ENCODE measurements around the gene DHX57. TPM values are rescaled to one million over a fixed set of nuclear protein-coding genes. Genes with fewer than 3 reads are reported as not detected.

DHX57 gene
- total RNA-seq, 1 experiment from 2014 or later = 20.8 TPM

- Histone ChIP-seq H3K4me3 (no peak overlapping the region), H3K36me3 (ENCODE audit: low read depth) (peaks cover 27% of the 10 kb centered on the region; the same call in 1 of the 2 replicates), H4K20me1 (ENCODE audit: insufficient read depth) (no peaks in the 10 kb centered on the region), H3K9me2 (ENCODE audit: insufficient read depth) (no peaks in the 10 kb centered on the region), H2AFZ (no peak overlapping the region), H3F3A (ENCODE audit: insufficient read depth, low read depth) (0 out of 2 replicates have a peak, but pooled peaks cover 6% of the 10 kb centered on the region), H3K9me3 (ENCODE audit: insufficient read depth, low read depth) (no peaks in the 10 kb centered on the region), H3K4me2 (no peak overlapping the region), H3K79me2 (ENCODE audit: low read depth) (no peaks in the 10 kb centered on the region), H3K4me1 (replicated peaks; ENCODE audit: insufficient read depth) (peaks cover 9% of the 10 kb centered on the region), H3K27ac (no peak overlapping the region), H3K27me3 (ENCODE audit: insufficient read depth, low read depth) (no peaks in the 10 kb centered on the region)
- BruUV-seq (replicated peaks) = no TSS peak
- no peak for DNase-seq
- TF ChIP-seq EZH2 (IDR thresholded peaks at IDR 0.05; ENCODE audit: low read depth) (no peak), CTCF (conservative IDR thresholded peaks at IDR 0.05) (no peak)
- CTCF ChIA-PET = no interaction called here
- POLR2A ChIA-PET (ENCODE audit: unreplicated experiment) = interaction anchor here (0.5 kb wide), 1 partner anchor 416 kb away, joined by 7 read pairs; no protein-coding TSS in a partner anchor
- intact Hi-C loops (cut with micrococcal nuclease; ENCODE audit: unreplicated experiment) = no loop called here
These were observed 49.8 kb downstream of the DHX57 start for GRCh38 chr2:38825956-38826355.

- H4K20me1 ChIP-seq (ENCODE audit: insufficient read depth) = no peaks in the 10 kb centered on the region
- no peak overlapping the region for H3K27ac ChIP-seq
- intact Hi-C loops (cut with micrococcal nuclease; ENCODE audit: unreplicated experiment) = no loop called here
- H3K79me2 ChIP-seq (ENCODE audit: low read depth) = no peaks in the 10 kb centered on the region
- BruUV-seq (replicated peaks) = no TSS peak
- no peaks in the 10 kb centered on the region for H3K9me3 ChIP-seq (ENCODE audit: insufficient read depth, low read depth)
- H3K9me2 ChIP-seq (ENCODE audit: insufficient read depth) = no peaks in the 10 kb centered on the region
- no peaks in the 10 kb centered on the region for H3K27me3 ChIP-seq (ENCODE audit: insufficient read depth, low read depth)
- TF ChIP-seq CTCF (conservative IDR thresholded peaks at IDR 0.05) (no peak), EZH2 (IDR thresholded peaks at IDR 0.05; ENCODE audit: low read depth) (no peak)
- no peak overlapping the region for H3K4me3 ChIP-seq
- CTCF ChIA-PET = interaction anchor here (0.7 kb wide), 1 partner anchor 373 kb away, joined by 7 read pairs; no protein-coding TSS in a partner anchor
- peaks cover 27% of the 10 kb centered on the region; the same call in 1 of the 2 replicates for H3K36me3 ChIP-seq (ENCODE audit: low read depth)
- H3K4me1 ChIP-seq (replicated peaks; ENCODE audit: insufficient read depth) = peaks cover 9% of the 10 kb centered on the region
- no peak for DNase-seq
- POLR2A ChIA-PET (ENCODE audit: unreplicated experiment) = no interaction called here
- 0 out of 2 replicates have a peak, but pooled peaks cover 6% of the 10 kb centered on the region for H3F3A ChIP-seq (ENCODE audit: insufficient read depth, low read depth)
- no peak overlapping the region for H3K4me2 ChIP-seq
- no peak overlapping the region for H2AFZ ChIP-seq
These were observed 50.8 kb downstream of the DHX57 start for GRCh38 chr2:38824906-38825305.

- no peak for DNase-seq
- H3K79me2 ChIP-seq (ENCODE audit: low read depth) = no peaks in the 10 kb centered on the region
- no peak overlapping the region for H2AFZ ChIP-seq
- H4K20me1 ChIP-seq (ENCODE audit: insufficient read depth) = no peaks in the 10 kb centered on the region
- H3F3A ChIP-seq (ENCODE audit: insufficient read depth, low read depth) = 0 out of 2 replicates have a peak, but pooled peaks cover 4% of the 10 kb centered on the region
- intact Hi-C loops (cut with micrococcal nuclease; ENCODE audit: unreplicated experiment) = no loop called here
- no peaks in the 10 kb centered on the region for H3K9me2 ChIP-seq (ENCODE audit: insufficient read depth)
- H3K4me3 ChIP-seq = no peak overlapping the region
- BruUV-seq (replicated peaks) = no TSS peak
- H3K27me3 ChIP-seq (ENCODE audit: insufficient read depth, low read depth) = no peaks in the 10 kb centered on the region
- TF ChIP-seq CTCF (conservative IDR thresholded peaks at IDR 0.05) (no peak), EZH2 (IDR thresholded peaks at IDR 0.05; ENCODE audit: low read depth) (no peak)
- peaks cover 9% of the 10 kb centered on the region for H3K4me1 ChIP-seq (replicated peaks; ENCODE audit: insufficient read depth)
- H3K27ac ChIP-seq = no peak overlapping the region
- CTCF ChIA-PET = no interaction called here
- no peak overlapping the region for H3K4me2 ChIP-seq
- peaks cover 27% of the 10 kb centered on the region; the same call in 1 of the 2 replicates for H3K36me3 ChIP-seq (ENCODE audit: low read depth)
- POLR2A ChIA-PET (ENCODE audit: unreplicated experiment) = no interaction called here
- H3K9me3 ChIP-seq (ENCODE audit: insufficient read depth, low read depth) = no peaks in the 10 kb centered on the region
These were observed 52.3 kb downstream of the DHX57 start for GRCh38 chr2:38823386-38823785.
